ENCODE measurements around the gene FARS2.

FARS2 gene

GRCh38 chr6:5328800-5329199, 67.5 kb downstream of the FARS2 start:
- Histone ChIP-seq H3K36me3 (ENCODE audit: control insufficient read depth in 2 of 2, insufficient read depth in 1 of 2, low read length in 2 of 2) (no peaks in the 10 kb centered on the region), H3K4me1 (ENCODE audit: control insufficient read depth, insufficient read depth, low read length) (no peaks in the 10 kb centered on the region), H3K4me3 (ENCODE audit: low read depth, low read length) (no peak overlapping the region), H3K9me3 (ENCODE audit: control insufficient read depth, insufficient read depth, low read depth, low read length) (no peaks in the 10 kb centered on the region), H3K27ac (ENCODE audit: extremely low read depth, low read depth, low read length) (no peak overlapping the region)
- ChIA-PET CTCF (interaction anchor here (0.7 kb wide), 1 partner anchor 1431 kb away, joined by 6 read pairs; no protein-coding TSS in a partner anchor), POLR2A (no interaction called here)
- TF ChIP-seq ZNF514 (tag by site-specific recombination; IDR thresholded peaks at IDR 0.05), result no peak
- no peak for TF ChIP-seq ZNF701 (tag by site-specific recombination; IDR thresholded peaks at IDR 0.05)
- no peak for TF ChIP-seq ZNF174 (tag by site-specific recombination; IDR thresholded peaks at IDR 0.05)
- no peak for TF ChIP-seq ZNF658 (tag by site-specific recombination; IDR thresholded peaks at IDR 0.05)
- no peak for TF ChIP-seq KLF7 (tag by site-specific recombination; IDR thresholded peaks at IDR 0.05; ENCODE audit: borderline replicate concordance)
- TF ChIP-seq BCL6B (tag by site-specific recombination; IDR thresholded peaks at IDR 0.05), result no peak
- TF ChIP-seq KLF10 (tag by site-specific recombination; IDR thresholded peaks at IDR 0.05), result no peak
- TF ChIP-seq ZNF654 (tag by site-specific recombination; IDR thresholded peaks at IDR 0.05; ENCODE audit: low read depth), result no peak
- TF ChIP-seq ZEB2 (tag by site-specific recombination; IDR thresholded peaks at IDR 0.05), result no peak
- no peak for TF ChIP-seq SP3 (tag by site-specific recombination; IDR thresholded peaks at IDR 0.05)
- no peak for TF ChIP-seq ZNF404 (tag by site-specific recombination; IDR thresholded peaks at IDR 0.05)
- TF ChIP-seq ZBTB10 (tag by site-specific recombination; IDR thresholded peaks at IDR 0.05), result no peak
- no peak for TF ChIP-seq ZNF621 (tag by site-specific recombination; IDR thresholded peaks at IDR 0.05)
- no peak for TF ChIP-seq ZNF280D (tag by site-specific recombination; IDR thresholded peaks at IDR 0.05)
- no peak for TF ChIP-seq ZNF449 (tag by site-specific recombination; IDR thresholded peaks at IDR 0.05)
- TF ChIP-seq ZSCAN30 (tag by site-specific recombination; IDR thresholded peaks at IDR 0.05), result no peak
- no peak for TF ChIP-seq ZNF585B (tag by site-specific recombination; IDR thresholded peaks at IDR 0.05)

GRCh38 chr6:5331845-5332442, 70.6 kb downstream of the FARS2 start:
- H3K27ac ChIP-seq (ENCODE audit: extremely low read depth, low read depth, low read length), result no peak overlapping the region
- CTCF ChIA-PET, result interaction anchor here (0.7 kb wide), 1 partner anchor 8 kb away, joined by 3 read pairs; no protein-coding TSS in a partner anchor
- no peaks in the 10 kb centered on the region for H3K4me1 ChIP-seq (ENCODE audit: control insufficient read depth, insufficient read depth, low read length)
- no peaks in the 10 kb centered on the region for H3K9me3 ChIP-seq (ENCODE audit: control insufficient read depth, insufficient read depth, low read depth, low read length)
- H3K36me3 ChIP-seq (ENCODE audit: control insufficient read depth in 2 of 2, insufficient read depth in 1 of 2, low read length in 2 of 2), result no peaks in the 10 kb centered on the region
- H3K4me3 ChIP-seq (ENCODE audit: low read depth, low read length), result no peak overlapping the region
- POLR2A ChIA-PET, result no interaction called here
- TF ChIP-seq ZBTB48 (tag by site-specific recombination; IDR thresholded peaks at IDR 0.05) (no peak), ZNF350 (tag by site-specific recombination; IDR thresholded peaks at IDR 0.05) (no peak), ZNF843 (tag by site-specific recombination; IDR thresholded peaks at IDR 0.05) (no peak), ZNF433 (tag by site-specific recombination; IDR thresholded peaks at IDR 0.05; ENCODE audit: low read depth) (no peak), ZNF558 (tag by site-specific recombination; IDR thresholded peaks at IDR 0.05) (no peak), ZNF354C (tag by site-specific recombination; IDR thresholded peaks at IDR 0.05; ENCODE audit: borderline replicate concordance, low read depth) (no peak)
